SK-N-SH treated with all-trans-retinoic acid at 6 μM for 48 hours (cell line): ENCODE results near the gene ARAP3.
A peak's percentile ranks its signal among the peaks of the same experiment; 100 is the strongest.

Experiments used
- ATAC-seq: fragments of 200-7000 bp; cut with Tn5 transposase; 3 replicates; pipeline ENCODE4 v1.9.1; 2020; ENCODE audit warnings: mild to moderate bottlenecking, moderate library complexity
- ARNTL ChIP-seq: fragments of 450-650 bp; formaldehyde crosslinking; IDR thresholded peaks from 2 replicates; pipeline ENCODE4 v1.5.0; 2020; ENCODE audit warnings: low read depth, mild to moderate bottlenecking, moderate library complexity, borderline replicate concordance
- BACH2 ChIP-seq: fragments of 250-450 bp; sonication (Bioruptor Pico); IDR thresholded peaks from 2 replicates; pipeline ENCODE4 v1.9.0; 2021; ENCODE audit warnings: mild to moderate bottlenecking, borderline replicate concordance
- CSDC2 ChIP-seq: fragments of 250-450 bp; sonication (Bioruptor Pico); IDR thresholded peaks from 2 replicates; pipeline ENCODE4 v1.5.0; 2020; ENCODE audit warnings: mild to moderate bottlenecking, moderate library complexity
- CSRNP3 ChIP-seq: fragments of 250-450 bp; sonication (Bioruptor Pico); IDR thresholded peaks from 2 replicates; pipeline ENCODE4 v1.5.1; 2021; ENCODE audit warnings: mild to moderate bottlenecking, moderate library complexity
- ESRRG ChIP-seq: fragments of 250-450 bp; sonication (Bioruptor Pico); IDR thresholded peaks from 2 replicates; pipeline ENCODE4 v1.6.1; 2021; ENCODE audit warnings: mild to moderate bottlenecking
- GLIS3 ChIP-seq: fragments of 250-450 bp; sonication (Bioruptor Pico); IDR thresholded peaks from 2 replicates; pipeline ENCODE4 v1.5.0; 2020; ENCODE audit warnings: mild to moderate bottlenecking, moderate library complexity
- ISL1 ChIP-seq: fragments of 250-450 bp; sonication (Bioruptor Pico); IDR thresholded peaks from 2 replicates; pipeline ENCODE4 v2.1.2; 2022; ENCODE audit warnings: mild to moderate bottlenecking, moderate library complexity
- OSR1 ChIP-seq: fragments of 250-450 bp; sonication (Bioruptor Pico); IDR thresholded peaks from 2 replicates; pipeline ENCODE4 v1.8.0; 2022; ENCODE audit warnings: moderate library complexity, mild to moderate bottlenecking, inconsistent platforms
- PATZ1 ChIP-seq: fragments of 250-450 bp; sonication (Bioruptor Pico); IDR thresholded peaks from 2 replicates; pipeline ENCODE4 v1.8.0; 2020; ENCODE audit warnings: mild to moderate bottlenecking, moderate library complexity, borderline replicate concordance
- PPARA ChIP-seq: fragments of 250-450 bp; sonication (Bioruptor Pico); IDR thresholded peaks from 2 replicates; pipeline ENCODE4 v1.5.0; 2020; ENCODE audit warnings: mild to moderate bottlenecking, borderline replicate concordance
- RARB ChIP-seq: fragments of 250-450 bp; sonication (Bioruptor Pico); IDR thresholded peaks from 2 replicates; pipeline ENCODE4 v1.8.0; 2021; ENCODE audit warnings: mild to moderate bottlenecking, moderate library complexity
- SNAI2 ChIP-seq: fragments of 250-450 bp; sonication (Bioruptor Pico); IDR thresholded peaks from 2 replicates; pipeline ENCODE4 v1.5.0; 2020; ENCODE audit warnings: mild to moderate bottlenecking, moderate library complexity
- TCF4 ChIP-seq: fragments of 250-450 bp; sonication (Bioruptor Pico); IDR thresholded peaks from 2 replicates; pipeline ENCODE4 v1.8.0; 2021; ENCODE audit warnings: mild to moderate bottlenecking, moderate library complexity, borderline replicate concordance
- TSHZ2 ChIP-seq: fragments of 250-450 bp; sonication (Bioruptor Pico); IDR thresholded peaks from 2 replicates; pipeline ENCODE4 v1.5.0; 2020; ENCODE audit warnings: mild to moderate bottlenecking, moderate library complexity
- ZC3H10 ChIP-seq: fragments of 250-450 bp; sonication (Bioruptor Pico); IDR thresholded peaks from 2 replicates; pipeline ENCODE4 v1.5.1; 2021; ENCODE audit warnings: mild to moderate bottlenecking, moderate library complexity
- ZFP3 ChIP-seq: fragments of 250-450 bp; sonication (Bioruptor Pico); IDR thresholded peaks from 2 replicates; pipeline ENCODE4 v1.5.0; 2020; ENCODE audit warnings: mild to moderate bottlenecking, moderate library complexity
- ZNF70 ChIP-seq: fragments of 450-650 bp; formaldehyde crosslinking; IDR thresholded peaks from 2 replicates; pipeline ENCODE4 v1.5.0; 2020; ENCODE audit warnings: mild to moderate bottlenecking, moderate library complexity
- ZNF8 ChIP-seq: fragments of 450-650 bp; formaldehyde crosslinking; IDR thresholded peaks from 2 replicates; pipeline ENCODE4 v1.5.0; 2020; ENCODE audit warnings: mild to moderate bottlenecking, moderate library complexity
- TF ChIP-seq, protein P1 (sequence below): fragments of 250-450 bp; sonication (Bioruptor Pico); IDR thresholded peaks from 2 replicates; pipeline ENCODE4 v1.8.0; 2021; ENCODE audit warnings: low read depth, mild to moderate bottlenecking, moderate library complexity, borderline replicate concordance

The ARAP3 gene

GRCh38 chr5:141692919-141693725 lies 11.1 kb upstream of the ARAP3 start (continued):
- no peak for TF ChIP-seq CSDC2 (CRISPR knock-in tag)
- TF ChIP-seq TSHZ2: no peak
- no peak for TF ChIP-seq CSRNP3
- no peak for TF ChIP-seq PPARA (CRISPR knock-in tag)
- no peak for TF ChIP-seq GLIS3 (CRISPR knock-in tag)
- no peak for TF ChIP-seq SNAI2 (CRISPR knock-in tag)

DNA sequence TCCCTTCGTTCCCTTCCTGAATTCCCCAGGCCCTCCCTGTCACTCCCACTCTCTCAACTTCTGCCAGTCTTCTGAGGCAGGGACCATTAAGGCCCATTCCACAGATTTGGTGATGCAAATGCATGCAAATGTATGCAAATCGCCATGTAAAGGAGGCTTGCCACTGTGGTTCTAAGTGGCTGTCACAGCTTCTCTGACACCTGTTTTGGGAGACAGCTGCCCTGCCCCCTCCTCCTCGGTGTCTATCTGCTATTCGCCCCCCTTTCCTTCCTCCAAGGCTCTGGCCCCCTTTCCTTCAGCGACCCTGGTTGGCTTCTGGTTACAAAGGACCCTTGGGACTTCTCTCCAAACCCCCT lies 10.5 kb upstream of the ARAP3 start:
- ATAC-seq: no peak
- TF ChIP-seq TCF4 (CRISPR knock-in tag) (no peak), ZNF70 (CRISPR knock-in tag) (no peak), CSRNP3 (no peak), GLIS3 (CRISPR knock-in tag) (no peak), ARNTL (CRISPR knock-in tag) (no peak), RARB (CRISPR knock-in tag) (no peak), PATZ1 (CRISPR knock-in tag) (no peak), ISL1 (CRISPR knock-in tag) (no peak), PPARA (CRISPR knock-in tag) (no peak), ZC3H10 (CRISPR knock-in tag) (no peak), OSR1 (CRISPR knock-in tag) (no peak), BACH2 (no peak)

DNA sequence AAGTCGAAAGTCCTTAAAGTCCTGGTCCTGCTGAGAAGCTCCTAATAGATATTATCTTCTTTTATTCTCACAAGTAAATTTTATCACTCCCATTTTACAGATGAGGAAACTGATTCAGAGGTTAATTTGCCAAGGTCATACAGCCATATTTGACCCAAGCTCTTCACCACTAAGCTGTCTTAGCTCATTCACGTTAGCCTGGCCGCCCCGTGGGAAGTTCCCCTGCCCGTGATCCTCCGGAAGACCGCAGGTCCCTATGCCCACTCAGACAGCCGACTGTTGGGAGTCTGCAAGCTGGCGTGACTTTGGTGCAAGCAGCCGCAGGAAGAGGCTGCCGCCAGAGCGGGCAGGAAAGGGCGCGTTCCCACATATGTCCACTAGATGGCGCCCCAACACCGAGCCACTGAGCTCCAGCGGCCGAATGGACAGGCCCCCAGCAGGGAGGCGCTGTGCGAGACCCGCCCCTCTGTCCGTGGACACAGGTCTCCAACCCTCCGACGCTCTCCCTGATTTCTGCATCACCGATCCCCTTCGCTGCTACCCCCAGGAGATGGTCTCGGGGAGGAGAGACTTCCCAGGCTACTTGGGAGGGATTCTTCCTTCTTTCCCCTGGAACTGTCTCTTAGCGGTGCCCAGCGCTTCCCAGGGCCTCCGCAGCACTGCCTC lies 10.0 kb upstream of the ARAP3 start:
- TF ChIP-seq ESRRG (peak; percentile 30; the same call in 1 of the 2 replicates), SNAI2 (CRISPR knock-in tag) (no peak)
- ATAC-seq: peak; percentile 97

DNA sequence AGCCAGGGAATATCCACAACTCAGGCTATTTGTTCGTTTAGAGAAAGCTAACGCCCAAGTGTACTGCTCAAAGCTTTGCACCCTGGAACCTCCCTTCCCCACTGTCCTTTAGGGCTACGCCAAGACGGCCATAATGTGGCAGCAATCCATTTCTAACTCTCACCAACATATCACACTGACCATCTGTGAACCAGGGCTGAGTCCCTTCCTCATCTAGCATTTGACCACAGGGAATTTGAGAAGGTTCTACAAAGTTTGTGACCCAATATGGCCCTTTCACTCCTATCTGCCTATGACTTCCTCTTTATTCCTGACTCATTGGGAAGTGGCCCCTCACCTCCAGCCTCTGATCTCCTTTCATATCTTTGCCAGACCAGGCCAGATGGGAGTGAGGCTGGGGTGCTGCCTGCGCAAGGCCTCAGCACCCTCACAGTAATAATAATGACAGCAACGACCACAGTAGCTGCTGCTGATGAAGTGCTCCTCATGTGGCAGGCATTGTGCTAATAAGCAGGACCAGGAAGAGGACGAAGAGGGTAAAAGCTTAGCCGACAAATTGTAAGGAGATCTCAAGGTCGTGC lies 9.3 kb upstream of the ARAP3 start:
- ATAC-seq: no peak
- TF ChIP-seq ZFP3 (CRISPR knock-in tag) (no peak), ESRRG (no peak), ARNTL (CRISPR knock-in tag) (no peak), ISL1 (CRISPR knock-in tag) (no peak), SNAI2 (CRISPR knock-in tag) (no peak), OSR1 (CRISPR knock-in tag) (no peak), CSDC2 (CRISPR knock-in tag) (no peak), TSHZ2 (no peak), ZNF8 (no peak), PPARA (CRISPR knock-in tag) (no peak), GLIS3 (CRISPR knock-in tag) (no peak), ZNF70 (CRISPR knock-in tag) (no peak)
- TF ChIP-seq, protein P1, sequence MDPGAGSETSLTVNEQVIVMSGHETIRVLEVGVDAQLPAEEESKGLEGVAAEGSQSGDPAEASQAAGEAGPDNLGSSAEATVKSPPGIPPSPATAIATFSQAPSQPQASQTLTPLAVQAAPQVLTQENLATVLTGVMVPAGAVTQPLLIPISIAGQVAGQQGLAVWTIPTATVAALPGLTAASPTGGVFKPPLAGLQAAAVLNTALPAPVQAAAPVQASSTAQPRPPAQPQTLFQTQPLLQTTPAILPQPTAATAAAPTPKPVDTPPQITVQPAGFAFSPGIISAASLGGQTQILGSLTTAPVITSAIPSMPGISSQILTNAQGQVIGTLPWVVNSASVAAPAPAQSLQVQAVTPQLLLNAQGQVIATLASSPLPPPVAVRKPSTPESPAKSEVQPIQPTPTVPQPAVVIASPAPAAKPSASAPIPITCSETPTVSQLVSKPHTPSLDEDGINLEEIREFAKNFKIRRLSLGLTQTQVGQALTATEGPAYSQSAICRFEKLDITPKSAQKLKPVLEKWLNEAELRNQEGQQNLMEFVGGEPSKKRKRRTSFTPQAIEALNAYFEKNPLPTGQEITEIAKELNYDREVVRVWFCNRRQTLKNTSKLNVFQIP: no peak
